HG02759 (cell line): Measurements from ENCODE around the gene SPON1.

ENCODE experiments used
- ATAC-seq: cut with Tn5 transposase; IDR thresholded peaks from one replicate; pipeline ENCODE4 v1.9.1; 2021; ENCODE audit warnings: mild to moderate bottlenecking, moderate library complexity; ENCODE audit not compliant: unreplicated experiment

Gene SPON1

DNA sequence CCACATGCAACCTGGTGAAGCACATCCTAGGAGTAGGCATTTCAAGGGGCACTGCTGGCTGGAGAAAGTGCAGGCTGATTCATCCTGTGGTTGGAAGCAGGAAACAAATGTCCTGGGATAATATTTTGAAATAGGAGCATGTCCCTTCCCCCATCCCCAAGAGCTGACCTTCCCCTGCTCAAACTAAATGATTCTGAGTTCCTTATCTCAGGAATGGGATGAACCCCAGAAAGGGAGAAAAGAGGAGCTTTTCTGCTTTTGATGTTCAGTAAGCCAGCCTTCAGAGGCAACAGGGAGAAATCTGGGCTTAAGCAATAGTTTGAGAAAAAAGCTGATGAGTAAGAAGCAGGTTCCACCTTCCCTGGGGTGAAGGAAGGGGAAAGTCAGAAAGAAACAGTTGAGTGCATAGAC lies 19.5 kb upstream of the SPON1 start:
- no peak for ATAC-seq

DNA sequence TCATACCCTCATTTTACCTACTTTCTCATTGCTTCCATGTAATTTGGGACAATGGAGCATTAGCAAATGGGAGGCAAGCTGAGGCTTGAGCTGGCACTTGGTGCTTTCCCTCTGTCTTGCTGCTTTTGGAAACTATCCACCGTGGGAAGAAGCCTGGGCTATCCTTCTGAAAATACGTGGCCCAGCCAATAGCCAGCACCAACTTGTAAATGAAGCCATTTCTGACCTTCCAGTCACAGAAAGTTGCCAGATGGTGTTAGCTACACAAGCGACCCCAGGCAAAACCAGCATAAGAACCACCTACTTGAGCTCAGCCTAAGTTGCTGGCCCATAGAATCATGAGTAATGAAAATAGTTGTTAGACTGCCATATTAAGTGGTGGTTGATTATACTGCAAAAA lies 18.5 kb upstream of the SPON1 start:
- no peak for ATAC-seq

DNA sequence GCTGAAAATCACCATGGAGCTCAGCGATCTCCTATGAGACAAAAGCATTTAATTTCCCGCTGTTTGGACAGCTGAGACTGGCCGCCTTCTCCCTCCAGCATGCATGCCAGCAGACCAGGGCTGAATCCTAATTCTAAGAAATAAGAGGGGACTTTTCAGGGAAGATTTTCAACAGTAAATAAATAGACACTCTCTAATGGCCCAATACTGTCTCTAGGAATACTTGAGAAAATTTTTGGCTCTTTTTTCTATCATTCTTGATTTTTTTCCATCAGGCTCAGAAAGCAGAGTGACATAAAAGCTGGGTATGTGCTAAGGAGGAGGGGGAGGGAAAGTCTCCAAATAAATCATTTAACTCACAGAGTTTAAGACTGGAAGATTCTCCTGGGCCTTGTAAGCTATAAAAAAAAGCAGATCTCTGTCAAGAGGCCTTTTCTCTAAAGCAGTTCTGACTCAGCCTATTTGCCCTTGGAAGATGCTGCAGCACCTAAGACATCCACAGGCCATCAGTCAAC lies 17.6 kb upstream of the SPON1 start:
- no peak for ATAC-seq

DNA sequence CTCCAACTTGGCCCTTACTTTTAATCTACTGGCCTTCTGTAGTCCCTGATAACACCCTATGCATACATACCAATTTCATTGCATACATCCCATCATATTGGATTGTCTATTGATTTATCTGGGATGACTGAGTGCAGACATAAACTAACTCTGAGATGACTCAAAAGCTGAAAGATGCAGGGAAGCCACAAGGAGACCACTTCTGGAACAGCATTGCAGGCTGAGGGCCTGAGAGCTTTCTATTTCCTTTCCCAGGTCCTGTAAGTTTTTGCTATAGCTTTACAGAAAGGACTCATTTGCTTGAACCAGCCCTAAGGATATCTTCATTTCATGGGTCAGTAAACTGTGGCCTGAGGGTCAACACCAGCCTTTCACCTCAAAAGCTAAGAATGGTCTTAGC lies 15.1 kb upstream of the SPON1 start:
- no peak for ATAC-seq

DNA sequence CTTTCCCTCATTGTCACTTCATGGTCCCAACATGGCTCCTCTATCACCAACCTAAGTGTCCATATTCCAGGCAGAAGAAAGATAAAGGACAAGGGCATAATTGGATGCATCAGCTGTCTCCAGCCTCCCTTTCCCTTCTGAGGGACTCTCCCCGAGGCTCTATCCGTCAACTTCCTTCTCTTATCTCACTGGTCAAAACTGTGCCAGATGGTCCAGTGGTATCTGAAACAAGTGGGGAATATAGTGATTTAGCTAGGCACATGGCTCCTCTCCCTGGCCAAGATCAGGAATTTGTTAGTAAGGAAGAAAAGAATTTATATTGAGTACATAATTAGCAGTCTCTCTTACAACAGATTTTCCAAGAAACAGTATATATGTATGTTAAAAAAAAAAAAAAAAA lies 12.6 kb upstream of the SPON1 start:
- ATAC-seq: no peak

DNA sequence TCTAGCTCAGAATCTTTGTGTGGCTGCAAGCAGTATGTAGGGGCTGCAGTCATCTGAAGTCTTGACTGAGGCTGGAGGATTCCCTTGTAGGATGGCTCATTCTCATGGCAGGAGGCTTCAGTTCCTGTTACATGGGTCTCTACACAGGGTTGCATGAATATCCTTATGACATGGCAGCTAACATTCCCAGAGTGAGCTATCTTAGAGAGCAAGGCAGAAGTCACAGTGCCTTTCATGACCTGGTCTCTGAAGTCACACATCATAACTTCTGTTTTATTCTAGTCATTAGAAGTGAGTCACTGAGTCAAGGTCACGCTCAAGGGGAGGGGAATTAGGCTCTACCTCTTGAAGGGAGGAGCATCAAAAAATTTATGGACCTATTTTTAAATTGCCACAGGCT lies 10.3 kb upstream of the SPON1 start:
- no peak for ATAC-seq

DNA sequence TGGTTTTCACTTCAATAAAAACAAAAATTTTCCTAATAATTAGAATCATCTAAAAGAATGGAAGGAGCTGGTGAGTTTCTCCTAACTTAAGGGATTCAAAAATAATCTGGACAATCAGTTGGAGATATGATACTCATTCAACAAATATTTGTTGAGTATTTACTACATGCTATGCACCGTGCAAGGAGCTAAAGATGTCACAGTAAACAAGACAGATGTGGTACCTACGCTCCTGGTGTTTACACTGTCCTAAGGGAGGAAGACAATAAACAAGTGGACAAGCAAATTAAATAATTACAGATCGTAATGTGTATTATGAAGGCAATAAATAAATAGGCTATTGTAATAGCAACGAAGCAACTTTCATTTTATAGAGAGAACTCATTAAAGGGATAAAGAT lies 9.9 kb upstream of the SPON1 start:
- no peak for ATAC-seq

DNA sequence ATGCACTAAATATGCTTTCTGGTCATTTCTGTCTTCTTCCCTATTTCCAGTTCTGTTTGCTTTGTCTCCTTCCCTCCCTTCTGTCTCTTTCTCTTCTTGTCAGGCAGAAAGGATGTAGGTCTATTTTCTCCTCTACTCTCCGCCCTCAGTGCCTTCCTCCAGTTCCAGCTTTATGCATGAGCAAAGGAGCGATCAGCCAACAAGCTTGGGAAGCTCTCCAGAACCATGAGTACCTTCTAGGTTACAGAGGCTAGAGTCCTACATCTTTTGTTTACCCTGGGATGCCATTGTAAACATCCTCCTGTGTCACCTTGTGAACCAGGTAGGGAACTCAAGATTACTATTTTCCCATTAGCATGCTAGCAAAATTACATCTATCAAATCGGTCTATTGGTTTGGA lies 7.9 kb upstream of the SPON1 start:
- ATAC-seq: no peak

DNA sequence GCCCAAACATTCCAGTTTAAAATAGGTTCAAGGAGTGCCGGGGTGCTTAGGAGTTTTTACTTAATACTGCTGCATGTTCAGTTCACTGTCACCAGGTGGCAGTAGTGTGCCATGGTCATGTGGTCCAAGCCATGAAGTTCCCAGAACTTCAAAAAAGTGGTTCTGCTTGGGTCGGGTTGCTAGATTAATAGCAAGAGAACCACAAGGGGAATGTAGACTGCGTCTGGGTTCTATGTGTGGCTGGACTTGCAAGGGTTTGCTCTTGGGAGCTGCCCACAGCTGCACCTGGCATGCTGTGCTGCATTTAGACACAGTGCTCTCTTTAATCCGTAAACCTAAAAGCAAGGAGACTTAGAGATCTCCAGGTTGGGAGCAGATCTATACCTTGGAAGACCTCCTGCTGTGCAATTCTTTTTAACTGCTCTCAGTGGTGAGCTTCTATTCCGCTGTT lies 6.5 kb upstream of the SPON1 start:
- peak; percentile 56 for ATAC-seq

DNA sequence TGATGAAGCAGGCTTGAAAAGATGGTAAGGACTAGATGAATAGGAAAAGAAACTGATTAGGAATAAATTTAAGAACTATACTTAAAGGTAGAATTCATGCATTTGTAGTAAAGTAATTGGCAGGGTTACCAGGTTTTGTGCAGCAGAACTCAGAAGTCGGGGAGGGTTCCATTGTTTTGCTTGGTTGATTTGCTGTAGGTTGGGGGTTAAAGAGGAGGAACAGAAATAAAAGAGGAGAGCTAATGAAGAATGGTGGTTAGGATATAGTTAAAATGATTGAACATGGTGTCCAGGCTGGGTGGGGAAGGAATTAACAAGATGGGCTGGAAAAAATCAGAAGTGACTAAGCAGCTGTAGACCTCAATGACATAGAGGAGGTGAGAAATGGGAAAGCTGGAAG lies 5.5 kb upstream of the SPON1 start:
- no peak for ATAC-seq

DNA sequence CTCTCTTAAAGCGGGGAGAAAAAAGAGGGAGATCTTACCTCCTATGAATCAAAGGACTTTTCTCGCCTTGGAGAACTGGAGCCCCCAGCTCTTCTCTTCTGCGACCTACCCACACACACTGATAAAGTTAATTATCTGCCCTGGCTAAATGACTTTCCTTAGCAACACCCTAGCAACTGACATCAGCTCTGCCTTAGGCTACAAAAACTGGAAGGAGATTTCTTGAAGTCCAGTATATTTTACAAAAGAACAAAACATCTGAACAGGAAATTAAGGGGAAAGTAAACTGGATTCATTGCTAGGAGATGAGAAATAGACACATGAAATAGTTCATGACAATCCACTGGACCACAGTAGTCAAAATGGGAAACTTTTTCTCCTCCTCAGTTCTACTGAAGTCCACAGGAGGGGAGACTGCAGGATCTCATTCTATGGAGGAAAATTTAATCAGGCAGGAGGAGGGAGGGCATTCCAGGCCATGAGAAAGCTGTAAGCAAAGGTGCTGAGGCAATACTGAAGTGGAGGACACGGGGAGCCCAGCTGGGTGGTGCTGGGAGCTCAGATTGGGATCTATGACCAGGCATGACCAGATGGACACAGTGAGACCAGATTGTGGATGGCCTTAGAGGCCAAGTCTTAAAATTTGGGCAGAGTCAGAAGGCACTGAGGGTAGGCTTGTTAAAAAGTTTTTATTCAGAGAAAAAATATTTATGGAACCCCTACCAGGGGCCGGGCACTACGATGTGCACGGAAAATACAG lies 3.7 kb upstream of the SPON1 start:
- no peak for ATAC-seq

DNA sequence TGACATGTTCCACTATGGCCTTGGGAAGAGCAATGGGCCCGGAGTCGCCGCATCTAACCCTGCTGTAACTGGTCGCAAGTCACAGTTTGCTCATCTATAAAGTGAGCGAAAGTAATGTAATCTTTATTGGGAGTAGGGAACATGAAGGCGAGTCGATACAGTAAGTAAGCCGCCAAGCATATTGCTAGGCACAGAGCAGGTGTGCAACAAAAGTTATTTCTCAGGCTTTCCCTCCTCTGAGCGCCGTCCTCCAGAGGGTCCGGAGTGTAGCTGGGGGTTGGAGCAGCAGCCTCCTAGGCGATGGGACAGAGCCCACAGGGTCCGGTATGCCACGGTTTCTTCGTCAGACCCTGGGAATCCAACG lies 343 bp upstream of the SPON1 start:
- ATAC-seq: no peak

DNA sequence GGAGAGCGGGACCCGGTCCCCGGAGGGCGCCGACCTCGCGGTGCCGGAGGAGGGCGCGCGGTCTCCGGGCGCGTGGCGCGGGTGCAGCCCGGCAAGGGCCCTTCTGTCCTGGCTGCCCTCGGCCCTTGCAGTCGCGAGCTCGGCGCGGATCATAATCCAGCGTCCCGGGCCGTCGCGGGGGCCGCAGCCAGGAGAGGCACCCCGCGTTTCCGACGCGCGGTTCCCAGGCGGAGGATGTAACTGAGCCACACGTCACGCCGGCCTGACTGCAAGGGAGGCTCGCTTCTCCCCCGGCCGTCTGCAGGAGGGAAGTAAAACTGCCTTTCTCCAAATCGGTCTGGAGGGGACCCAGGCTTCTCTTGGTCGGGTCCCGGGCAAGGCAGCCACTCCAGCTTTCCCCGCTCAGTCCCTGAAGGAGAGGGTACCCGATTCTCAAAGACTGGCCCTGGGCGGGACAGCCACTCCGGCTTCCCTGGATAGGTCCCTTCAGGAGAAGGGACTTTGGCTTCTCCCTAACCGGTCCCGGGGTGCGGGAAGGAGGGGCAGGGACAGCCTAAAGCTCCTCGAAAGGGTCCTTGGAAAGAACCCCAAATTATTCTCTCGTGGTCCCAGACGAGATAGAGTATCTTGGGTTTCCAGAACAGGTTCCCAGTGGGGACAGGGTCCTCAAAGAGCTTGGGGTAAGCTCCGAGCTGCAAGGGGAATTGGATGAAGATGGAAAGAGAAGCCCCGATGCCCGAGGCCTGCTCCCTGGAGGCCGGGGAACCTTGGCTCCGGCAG lies 836 bp downstream of the SPON1 start:
- no peak for ATAC-seq

DNA sequence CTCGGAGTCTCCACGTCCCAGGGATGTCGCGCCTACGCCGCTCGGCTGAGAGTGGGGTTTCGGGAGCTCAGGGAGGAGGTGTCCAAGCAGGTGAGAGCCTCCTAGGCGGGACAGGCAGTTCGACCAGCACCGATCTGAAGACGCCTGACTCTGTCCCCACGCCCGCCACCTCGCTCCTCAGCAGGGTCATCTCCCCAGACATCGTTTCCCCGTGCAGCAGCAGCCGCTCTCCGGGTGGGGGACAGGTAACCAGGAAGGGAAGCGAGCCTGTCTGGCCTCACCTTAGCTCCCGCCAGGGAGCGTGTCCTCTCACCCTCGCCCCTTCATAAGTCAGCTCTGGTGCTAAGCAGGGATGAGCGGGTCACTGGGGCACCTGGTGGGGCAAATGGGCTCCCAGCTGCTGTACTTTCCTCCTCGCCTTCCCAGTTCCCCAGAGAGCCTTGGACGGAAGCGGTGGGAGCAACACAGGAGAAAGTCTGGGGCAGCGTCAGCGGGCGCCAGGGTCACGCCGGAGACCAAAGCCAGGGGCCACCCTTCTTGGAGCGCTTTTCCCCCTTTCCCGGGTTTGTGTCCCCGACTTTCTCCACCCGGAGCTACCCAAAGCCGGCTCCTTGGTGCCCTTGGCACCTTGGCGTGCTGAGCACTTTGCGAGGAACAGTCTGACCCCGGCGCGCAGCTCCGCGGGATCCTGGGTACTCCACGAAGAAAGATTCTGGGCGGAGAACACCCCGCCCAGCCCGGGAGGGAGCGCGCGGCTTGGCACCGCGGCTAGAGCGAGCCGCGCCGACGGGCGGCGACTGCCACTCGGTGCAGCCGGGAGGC lies 1.6 kb downstream of the SPON1 start:
- ATAC-seq: no peak

DNA sequence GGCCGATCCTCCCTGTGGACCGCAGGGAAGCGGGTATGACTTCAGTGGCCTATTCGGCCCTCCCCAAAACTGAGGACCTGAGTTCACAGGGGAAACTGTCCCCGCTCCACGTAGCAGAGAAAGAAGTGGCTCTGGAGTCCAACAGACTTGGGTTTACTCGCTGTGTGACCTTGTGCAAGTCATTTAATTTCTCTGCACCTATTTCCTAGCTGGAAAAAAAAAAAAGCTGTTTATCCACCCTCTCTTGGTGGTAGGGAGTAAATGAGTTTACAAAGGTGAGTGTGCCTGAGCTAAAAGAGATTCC lies 2.2 kb downstream of the SPON1 start:
- no peak for ATAC-seq

DNA sequence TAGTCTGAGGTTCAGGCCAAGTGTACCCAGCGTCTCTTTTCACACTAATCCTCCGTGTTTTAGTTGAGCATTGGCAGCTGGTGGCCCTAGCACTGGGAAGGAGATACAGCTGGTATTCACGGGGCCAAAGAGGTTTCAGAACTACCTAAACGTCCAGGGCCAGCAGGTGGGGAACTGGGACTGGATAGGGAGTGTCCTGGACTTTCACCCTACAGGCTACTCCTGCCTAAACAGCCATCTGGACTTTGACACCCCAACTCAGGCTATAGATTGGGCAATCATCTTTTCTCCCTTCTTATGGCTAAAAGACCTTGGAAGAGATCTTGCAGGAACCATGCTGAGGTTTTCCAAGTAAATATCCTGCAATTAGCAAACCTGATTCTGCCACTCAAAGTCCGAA lies 2.8 kb downstream of the SPON1 start:
- no peak for ATAC-seq

DNA sequence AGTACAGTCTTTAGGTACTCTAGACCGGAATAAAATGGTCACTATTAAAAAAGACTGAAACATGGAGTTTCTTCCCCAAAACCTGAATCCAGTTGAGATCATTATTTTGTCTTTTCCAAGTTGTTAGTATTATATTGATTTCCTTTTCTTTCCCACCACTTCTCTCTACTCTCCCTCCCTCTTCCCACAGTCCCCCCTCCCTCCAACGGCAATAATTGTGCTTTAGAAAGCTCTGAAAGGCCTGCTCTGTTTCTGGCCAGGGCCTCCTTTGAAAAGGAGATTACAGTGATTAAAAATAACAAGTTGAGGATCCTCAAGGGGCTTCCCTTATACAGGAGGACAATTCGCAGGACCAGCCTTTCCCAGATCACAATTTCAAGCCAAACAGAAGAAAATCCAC lies 3.5 kb downstream of the SPON1 start:
- no peak for ATAC-seq

DNA sequence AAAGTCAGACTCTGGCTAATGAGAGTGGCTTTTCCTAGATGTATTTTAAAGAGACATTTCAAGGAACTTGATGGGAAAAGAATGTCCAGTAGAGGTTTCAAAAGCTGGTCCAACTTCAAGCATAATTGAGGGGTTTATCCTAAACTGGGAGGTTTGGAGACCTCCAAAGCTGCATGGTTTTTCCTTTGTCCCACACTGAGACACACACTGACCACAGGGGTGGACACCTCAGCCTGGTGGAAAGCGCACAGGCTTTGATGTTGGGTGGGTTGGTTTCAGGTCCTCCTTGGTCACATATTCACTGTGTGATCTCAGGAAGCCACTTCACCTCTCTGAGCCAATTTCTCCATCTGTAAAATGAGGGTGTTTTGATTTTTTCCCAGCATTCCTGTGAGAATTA lies 4.0 kb downstream of the SPON1 start:
- no peak for ATAC-seq

DNA sequence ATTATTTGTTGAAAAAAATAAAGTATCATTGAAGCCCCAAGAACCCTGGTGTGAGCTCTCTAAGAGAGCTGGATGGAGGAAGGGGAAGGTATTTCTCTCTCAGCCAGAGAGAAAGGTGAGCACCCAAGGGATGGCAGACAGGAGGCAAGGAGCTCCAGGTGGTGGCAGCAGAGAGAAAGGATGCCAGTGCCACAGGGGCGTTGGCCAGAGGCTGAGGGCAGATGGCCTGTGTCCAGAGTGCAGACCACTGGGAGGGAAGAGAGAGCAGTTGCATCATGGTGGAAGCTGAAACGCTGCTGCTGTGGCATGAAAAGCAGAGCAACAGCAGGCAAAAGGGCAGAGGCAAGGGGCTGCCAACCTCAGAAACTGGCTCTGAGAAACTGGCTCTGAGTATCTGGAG lies 8.5 kb downstream of the SPON1 start:
- no peak for ATAC-seq

DNA sequence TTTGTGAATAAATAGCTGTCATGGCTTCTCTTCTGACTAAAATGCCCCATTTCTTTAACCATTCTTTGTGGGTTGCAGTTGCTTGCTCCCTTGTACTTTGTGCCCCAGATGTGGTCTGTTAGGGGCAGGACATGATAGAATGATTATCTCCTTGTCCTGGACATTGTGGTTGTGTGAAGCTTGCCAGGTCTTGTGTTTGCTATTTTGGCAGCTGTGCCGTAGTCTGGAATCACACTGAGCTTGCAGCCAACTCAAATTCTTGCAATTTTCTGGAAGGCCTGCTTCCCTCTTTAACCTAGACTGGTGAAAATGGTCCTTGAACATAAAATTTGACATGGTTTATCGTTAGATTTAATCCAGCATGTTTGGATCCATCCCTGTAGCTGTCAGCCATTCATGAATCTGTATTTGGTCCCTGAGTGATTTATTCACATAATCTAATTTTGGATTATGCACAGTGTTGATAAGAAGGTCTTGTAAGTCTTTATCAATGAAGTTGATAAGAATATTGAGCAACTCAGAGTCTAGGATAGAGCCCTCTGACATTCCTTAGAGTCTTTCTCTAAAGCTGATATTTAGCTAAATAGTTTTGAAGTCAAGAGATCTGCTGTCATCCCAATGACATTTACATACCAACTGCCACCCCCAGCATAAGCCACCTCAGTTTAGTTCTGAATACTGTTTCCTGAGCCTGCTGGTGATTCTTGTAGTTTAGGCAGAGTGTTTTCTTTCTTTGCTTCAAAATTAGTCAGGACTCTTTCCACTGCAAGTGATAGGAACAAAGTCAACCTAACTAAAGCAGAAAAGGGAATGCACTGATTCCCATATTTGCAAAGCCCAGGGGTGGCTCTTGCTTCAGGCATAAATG lies 9.8 kb downstream of the SPON1 start:
- no peak for ATAC-seq

DNA sequence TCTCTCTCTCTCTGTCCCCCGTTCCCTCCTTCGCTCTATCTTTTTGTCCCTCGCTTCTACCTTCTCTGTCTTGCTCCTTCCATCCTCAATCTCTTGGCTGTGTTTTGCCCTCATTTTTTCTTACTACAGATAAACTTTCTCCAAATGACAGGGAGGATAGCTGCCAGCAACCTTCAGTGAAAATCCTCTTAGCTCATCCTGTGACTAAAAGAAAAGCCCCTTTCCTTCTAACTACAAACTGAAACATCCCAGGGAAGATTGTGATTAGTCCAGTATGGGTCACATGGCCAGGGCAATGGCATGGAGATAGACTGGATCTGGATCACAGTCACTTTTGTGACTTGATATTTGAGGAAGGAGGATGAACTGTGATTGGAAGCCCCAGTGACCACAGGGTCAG lies 10.4 kb downstream of the SPON1 start:
- no peak for ATAC-seq
